ENCODE data around the gene MEGF11.
"Not testable (repeated sequence)": the region's sequence is repeated elsewhere in the genome, so short reads cannot be mapped to it uniquely, and the experiment has no call there.

Gene MEGF11

DNA sequence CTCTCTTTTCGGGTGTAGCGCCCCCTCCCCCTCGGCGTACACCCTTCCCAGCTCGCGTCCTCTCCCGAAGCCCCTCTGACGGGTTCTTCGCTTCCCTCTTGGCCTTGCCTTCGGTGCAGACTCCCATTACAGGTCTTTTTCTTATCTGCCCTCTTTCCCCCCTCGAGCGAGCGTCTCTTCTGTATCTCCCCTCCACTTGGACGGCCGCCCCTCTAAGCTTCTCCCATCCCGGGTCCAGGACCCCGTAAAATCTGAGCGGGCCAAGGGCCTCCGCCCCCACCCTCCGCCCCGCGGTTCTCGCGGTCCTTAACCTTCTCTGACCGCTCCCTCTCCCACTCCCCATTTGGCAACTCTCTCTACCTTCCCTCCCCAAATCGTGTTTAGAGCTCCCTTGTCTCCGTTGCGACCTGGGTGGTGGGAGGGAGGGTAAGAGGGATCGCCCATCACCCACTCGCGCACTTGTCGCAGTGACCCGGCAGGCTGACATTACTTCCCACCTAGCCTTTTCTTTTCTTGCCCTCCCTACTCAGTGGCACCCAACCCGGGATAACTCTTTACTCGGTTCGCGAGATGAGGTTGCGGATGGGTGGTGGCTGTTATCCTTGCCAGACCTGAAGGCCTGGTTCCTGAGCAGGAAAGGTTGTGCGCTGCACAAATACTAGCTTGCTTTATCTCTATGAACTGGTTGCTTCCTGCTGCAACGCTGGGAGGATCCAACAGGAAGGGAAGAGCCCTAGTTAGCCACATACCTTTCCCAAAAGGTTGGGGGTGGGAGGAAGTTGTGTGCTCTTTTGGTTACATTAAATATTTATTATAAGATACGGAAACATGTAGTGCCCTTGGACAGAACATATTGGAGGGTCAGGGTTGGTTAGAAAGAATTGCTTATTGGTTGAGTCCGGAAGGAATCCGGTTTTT lies 383.3 kb downstream of the MEGF11 start:
- peak; percentile 10 for DNase-seq

GRCh38 chr15:65869126-65869953 lies 384.2 kb downstream of the MEGF11 start, which contains the start of gene RAB11A:
Gene RAB11A, plus strand, starts transcription at chr15:65869491. Its CDS starts 95 bp downstream, at chr15:65869586.
- peak; percentile 94 for DNase-seq

DNA sequence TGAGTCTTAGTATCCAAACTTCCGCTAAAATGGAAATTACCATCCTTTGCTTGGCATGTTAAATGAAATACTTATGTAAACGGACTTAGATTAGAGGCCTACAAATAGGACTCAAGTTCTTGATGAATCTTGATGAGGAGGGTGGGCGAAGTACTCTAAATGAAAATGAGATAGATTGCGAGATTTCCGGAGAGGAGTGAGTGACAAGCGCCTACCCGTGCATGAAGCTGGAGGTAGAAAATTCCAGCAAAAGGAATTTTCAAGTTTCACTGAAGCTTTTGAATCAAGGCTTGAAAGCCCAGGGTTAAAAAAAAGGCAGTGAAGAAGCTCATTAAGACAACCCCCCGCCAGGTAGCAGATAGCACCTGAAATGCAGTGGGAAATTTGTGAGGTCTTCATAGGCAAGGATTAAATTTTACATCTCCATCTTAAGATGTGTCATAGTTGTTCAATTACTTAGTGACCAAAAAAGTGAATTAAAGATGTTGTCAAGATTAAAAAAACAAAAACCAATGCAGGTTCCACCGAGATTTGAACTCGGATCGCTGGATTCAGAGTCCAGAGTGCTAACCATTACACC lies 384.9 kb downstream of the MEGF11 start:
- DNase-seq: no peak

DNA sequence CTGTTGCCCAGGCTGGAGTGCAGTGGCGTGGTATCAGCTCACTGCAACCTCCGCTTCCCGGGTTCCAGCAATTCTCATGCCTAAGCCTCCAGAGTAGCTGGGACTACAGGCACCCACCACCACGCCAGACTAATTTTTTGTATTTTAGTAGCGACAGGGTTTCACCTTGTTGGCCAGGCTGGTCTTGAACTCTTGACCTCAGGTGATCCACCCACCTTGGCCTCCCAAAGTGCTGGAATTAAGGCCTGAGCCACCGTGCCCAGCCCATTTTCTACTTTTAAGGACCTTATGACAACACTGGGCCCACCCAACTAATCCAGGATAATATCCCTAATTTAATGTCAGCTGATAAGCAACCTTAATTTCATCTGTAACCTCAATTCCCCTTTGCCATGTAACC lies 385.6 kb downstream of the MEGF11 start:
- DNase-seq: not testable (repeated sequence)

GRCh38 chr15:65867244-65867643 lies 386.3 kb downstream of the MEGF11 start:
- no peak for DNase-seq

DNA sequence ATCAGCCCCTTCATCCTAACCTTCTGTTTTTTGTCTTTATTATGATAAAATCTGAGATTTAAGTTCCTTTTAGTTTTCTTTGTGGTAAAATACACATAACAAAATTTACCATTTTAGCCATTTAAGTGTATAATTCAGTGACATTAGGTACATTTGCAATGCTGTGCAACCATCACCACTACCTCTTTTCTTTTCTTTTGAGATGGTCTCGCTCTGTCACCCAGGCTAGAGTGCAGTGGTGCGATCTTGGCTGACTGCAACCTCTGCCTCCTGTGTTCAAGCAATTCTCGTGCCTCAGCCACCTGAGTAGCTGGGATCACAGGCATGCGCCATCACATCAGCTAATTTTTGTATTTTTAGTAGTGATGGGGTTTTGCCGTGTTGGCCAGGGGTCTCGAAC lies 390.4 kb downstream of the MEGF11 start:
- DNase-seq: no peak

DNA sequence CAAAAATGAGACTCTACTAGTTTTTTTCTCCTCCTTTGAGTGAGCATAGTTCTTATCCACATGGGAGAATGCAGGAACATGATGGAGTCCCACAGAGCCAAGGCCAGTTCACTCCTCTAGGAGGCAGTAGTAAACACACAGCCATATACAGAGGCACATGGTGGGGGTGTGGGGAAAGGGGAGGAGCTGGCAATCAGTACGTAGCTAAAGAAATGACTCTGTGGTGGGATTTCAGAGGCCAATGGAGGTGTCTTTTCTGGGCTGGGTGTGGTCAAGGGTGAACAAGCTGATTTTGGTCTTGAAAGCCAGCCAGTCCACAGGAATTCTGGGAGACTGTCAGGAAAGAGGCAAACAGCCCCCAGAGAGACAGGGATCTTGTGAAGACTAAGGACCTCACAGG lies 390.9 kb downstream of the MEGF11 start:
- peak; percentile 62 for DNase-seq

DNA sequence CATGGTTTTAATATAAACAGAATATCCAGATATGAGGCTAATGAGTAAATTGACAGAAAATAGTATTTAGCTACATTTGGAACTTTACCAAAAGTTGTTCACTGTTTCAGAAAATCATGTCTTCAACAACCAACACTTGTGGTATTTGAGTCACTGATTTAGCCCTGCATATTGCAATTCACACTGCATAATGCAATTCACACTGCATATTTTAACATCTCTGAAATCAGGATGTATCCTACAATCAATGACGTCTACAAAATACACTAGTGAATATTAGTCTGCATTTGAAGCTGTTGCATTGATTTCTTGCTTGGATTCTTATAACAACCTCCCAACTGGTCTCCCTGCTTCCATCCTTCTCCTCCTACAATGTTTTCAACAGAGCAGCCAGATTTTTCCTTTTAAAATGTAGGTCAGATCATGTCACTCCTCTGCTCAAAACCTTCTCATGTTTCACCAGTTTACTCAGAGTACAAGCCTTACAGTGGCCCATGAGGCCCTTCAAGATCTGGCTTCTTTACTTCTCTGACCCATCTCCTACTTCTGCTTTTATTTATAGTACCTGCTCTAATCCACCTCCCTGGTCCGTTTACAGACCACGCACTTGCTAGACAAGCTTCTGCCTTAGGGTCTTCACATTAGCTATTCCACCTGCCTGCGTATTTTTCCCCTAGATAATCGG lies 395.7 kb downstream of the MEGF11 start:
- DNase-seq: no peak

GRCh38 chr15:65856821-65857455 lies 396.6 kb downstream of the MEGF11 start:
- DNase-seq: peak; percentile 78

GRCh38 chr15:65851981-65852380 lies 401.6 kb downstream of the MEGF11 start:
- no peak for DNase-seq

- DNase-seq: no peak
These were observed 405.6 kb downstream of the MEGF11 start for GRCh38 chr15:65847989-65848388.

GRCh38 chr15:65845826-65846519 lies 407.6 kb downstream of the MEGF11 start:
- no peak for DNase-seq

Data from stimulated activated CD4-positive, alpha-beta T cell treated with anti-CD3 and anti-CD28 coated beads, Interleukin-4, amount 100 ng/mL, for 1 hour (primary cell).